IMR-90 (cell line): ENCODE results near the gene CPO. TPM values are rescaled to one million over a fixed set of nuclear protein-coding genes. Genes with fewer than 3 reads are reported as not detected.

ENCODE experiments used
- ATAC-seq: fragments of 200-7000 bp; cut with Tn5 transposase; 2 replicates; pipeline ENCODE4 v1.9.1; 2020; ENCODE audit warnings: low read depth, mild to moderate bottlenecking, moderate library complexity
- BruUV-seq: library from RNA; stranded (reverse); fragments of 400-500 nt; replicated peaks from 2 replicates; lab custom pipeline; 2021; lab: Mats Ljungman, UMichigan
- CTCF ChIA-PET: fragments of 300-600 bp; formaldehyde crosslinking; extraction: SDS; loops from one replicate; lab custom pipeline; 2021; ENCODE audit warnings: antibody characterized with exemption; lab: Yijun Ruan, JAX
- POLR2A ChIA-PET: fragments of 300-600 bp; sonication (Branson Sonifier 250); formaldehyde crosslinking; loops from one replicate; lab custom pipeline; 2022; ENCODE audit warnings: antibody characterized with exemption; ENCODE audit not compliant: unreplicated experiment; lab: Charles Lee
- DNase-seq: peaks from one replicate; pipeline ENCODE4 v3.0.0; 2013
- H2AFZ ChIP-seq: replicated peaks from 2 replicates; pipeline ENCODE3; 2013; ENCODE audit warnings: low read length, mild to moderate bottlenecking; ENCODE audit not compliant: poor library complexity
- H2AK5ac ChIP-seq: 2 replicates; pipeline ENCODE4 v1.6.1; 2013; ENCODE audit warnings: low read depth, low read length, inconsistent platforms
- H2AK9ac ChIP-seq: replicated peaks from 2 replicates; pipeline ENCODE3; 2013; ENCODE audit warnings: mild to moderate bottlenecking, low read depth, low read length, moderate library complexity; ENCODE audit not compliant: poor library complexity
- H2BK120ac ChIP-seq: 2 replicates; pipeline ENCODE4 v1.6.1; 2013; ENCODE audit warnings: low read depth, low read length, inconsistent platforms
- H2BK15ac ChIP-seq: 3 replicates; pipeline ENCODE4 v1.6.1; 2013; ENCODE audit warnings: low read depth, low read length, inconsistent platforms
- H2BK20ac ChIP-seq: 2 replicates; pipeline ENCODE4 v1.6.1; 2013; ENCODE audit warnings: low read depth, mild to moderate bottlenecking, inconsistent platforms, low read length, moderate library complexity
- H2BK5ac ChIP-seq: 2 replicates; pipeline ENCODE4 v1.6.1; 2013; ENCODE audit warnings: mild to moderate bottlenecking, low read depth, low read length, inconsistent platforms; ENCODE audit not compliant: poor library complexity, severe bottlenecking
- H3K14ac ChIP-seq: replicated peaks from 2 replicates; pipeline ENCODE4 v1.6.1; 2013; ENCODE audit warnings: low read depth, low read length, inconsistent platforms
- H3K18ac ChIP-seq: 2 replicates; pipeline ENCODE4 v1.6.1; 2013; ENCODE audit warnings: low read depth, low read length, control low read depth
- H3K23ac ChIP-seq: 2 replicates; pipeline ENCODE4 v1.6.1; 2013; ENCODE audit warnings: low read depth, low read length, inconsistent platforms
- H3K27ac ChIP-seq: 2 replicates; pipeline ENCODE4 v1.5.1; 2013; ENCODE audit warnings: mild to moderate bottlenecking, control low read depth, low read length; ENCODE audit not compliant: insufficient read depth
- H3K27me3 ChIP-seq: 2 replicates; pipeline ENCODE4 v1.6.1; 2013; ENCODE audit warnings: low read length; ENCODE audit not compliant: control insufficient read depth, insufficient read depth
- H3K36me3 ChIP-seq: 2 replicates; pipeline ENCODE4 v1.6.1; 2013; ENCODE audit warnings: low read length, mixed read lengths; ENCODE audit not compliant: control insufficient read depth, insufficient read depth
- H3K4ac ChIP-seq: 2 replicates; pipeline ENCODE4 v1.6.1; 2013; ENCODE audit warnings: low read depth, low read length, inconsistent platforms
- H3K4me1 ChIP-seq: 2 replicates; pipeline ENCODE4 v1.6.1; 2013; ENCODE audit warnings: low read length, mixed read lengths; ENCODE audit not compliant: control insufficient read depth, insufficient read depth
- H3K4me2 ChIP-seq: 2 replicates; pipeline ENCODE4 v1.6.1; 2013; ENCODE audit warnings: low read depth, mild to moderate bottlenecking, control low read depth, low read length, moderate library complexity
- H3K4me3 ChIP-seq: 2 replicates; pipeline ENCODE4 v1.5.1; 2013; ENCODE audit warnings: low read depth, mild to moderate bottlenecking, control low read depth, low read length, moderate library complexity; ENCODE audit not compliant: insufficient read depth
- H3K56ac ChIP-seq: 2 replicates; pipeline ENCODE4 v1.6.1; 2013; ENCODE audit warnings: low read length, inconsistent platforms; ENCODE audit not compliant: insufficient read depth; ENCODE audit errors: extremely low read depth
- H3K79me1 ChIP-seq, 2 experiments: 2 replicates each; pipeline ENCODE4 v1.6.1; 2013; ENCODE audit warnings: low read length in 2 of 2, inconsistent platforms in 1 of 2, low read depth in 1 of 2
- H3K9ac ChIP-seq: 2 replicates; pipeline ENCODE4 v1.6.1; 2013; ENCODE audit warnings: low read depth, low read length, control low read depth
- H3K9me1 ChIP-seq: 2 replicates; pipeline ENCODE4 v1.6.1; 2013; ENCODE audit warnings: low read length, inconsistent platforms; ENCODE audit not compliant: insufficient read depth
- H3K9me3 ChIP-seq: 2 replicates; pipeline ENCODE4 v1.6.1; 2013; ENCODE audit warnings: low read length; ENCODE audit not compliant: control insufficient read depth, insufficient read depth
- H4K20me1 ChIP-seq: 2 replicates; pipeline ENCODE4 v1.6.1; 2013; ENCODE audit warnings: low read length, inconsistent platforms; ENCODE audit not compliant: insufficient read depth
- H4K5ac ChIP-seq: 2 replicates; pipeline ENCODE4 v1.6.1; 2013; ENCODE audit warnings: mild to moderate bottlenecking, low read depth, low read length, control low read depth
- H4K8ac ChIP-seq, 2 experiments: 2 replicates each; pipeline ENCODE4 v1.6.1; 2013; ENCODE audit warnings: low read depth in 2 of 2, low read length in 2 of 2, control low read depth in 1 of 2, inconsistent platforms in 1 of 2
- H4K91ac ChIP-seq: 2 replicates; pipeline ENCODE4 v1.6.1; 2013; ENCODE audit warnings: low read depth, low read length, inconsistent platforms; ENCODE audit not compliant: insufficient read depth
- BHLHE40 ChIP-seq: fragments of 150-350 bp; IDR thresholded peaks from 2 replicates; pipeline ENCODE4 v1.6.1; 2016; ENCODE audit warnings: mild to moderate bottlenecking, low read depth, low read length
- CHD1 ChIP-seq: IDR thresholded peaks from 2 replicates; pipeline ENCODE4 v1.6.1; 2012; ENCODE audit warnings: low read depth, low read length, improper control_type of control experiment
- CTCF ChIP-seq: conservative IDR thresholded peaks from 2 replicates; pipeline ENCODE4 v1.5.1; 2012; ENCODE audit warnings: mild to moderate bottlenecking, low read depth, low read length, improper control_type of control experiment
- FOS ChIP-seq: fragments of 150-350 bp; IDR thresholded peaks from 2 replicates; pipeline ENCODE4 v1.6.1; 2016; ENCODE audit warnings: low read depth, low read length
- MXI1 ChIP-seq: IDR thresholded peaks from 2 replicates; pipeline ENCODE4 v1.6.1; 2012; ENCODE audit warnings: low read depth, mild to moderate bottlenecking, low read length, moderate library complexity, borderline replicate concordance
- RAD21 ChIP-seq: IDR thresholded peaks from 2 replicates; pipeline ENCODE4 v1.6.1; 2012; ENCODE audit warnings: low read length, improper control_type of control experiment
- RFX5 ChIP-seq: IDR thresholded peaks from 2 replicates; pipeline ENCODE4 v1.8.0; 2012; ENCODE audit warnings: low read depth, mild to moderate bottlenecking, low read length, moderate library complexity
- SMC3 ChIP-seq: fragments of 150-350 bp; IDR thresholded peaks from 2 replicates; pipeline ENCODE4 v1.6.1; 2016; ENCODE audit warnings: low read depth, mild to moderate bottlenecking, antibody characterized with exemption, low read length, moderate library complexity
- WGBS, 2 experiments: methylation state at CpG; one replicate each; pipeline versions ENCODE4 v1.1.5 to v1.1.7; 2013; ENCODE audit warnings: missing lambda C conversion rate in 2 of 2; ENCODE audit not compliant: insufficient read length in 1 of 2; ENCODE audit errors: extremely low coverage in 2 of 2; 5-methylcytosine and 5-hydroxymethylcytosine counted together
- dilution Hi-C: fragments of 300-500 bp; cut with HindIII; formaldehyde crosslinking; loops from one replicate; pipeline ENCODE4 v1.14.3; 2018; ENCODE audit warnings: low sequenced_read_pairs; ENCODE audit not compliant: unreplicated experiment
- in situ Hi-C: fragments of 300-500 bp; cut with MboI; formaldehyde crosslinking; loops from 3 replicates; pipeline ENCODE4 v1.14.3; 2019; ENCODE audit warnings: low sequenced_read_pairs, inconsistent platforms, mixed read lengths
- intact Hi-C: fragments of 100-400 bp; cut with micrococcal nuclease; formaldehyde crosslinking; loops from 2 replicates; pipeline ENCODE4 v1.10.0; 2022
- polyA plus RNA-seq, 3 experiments: library from polyadenylated mRNA; depleted of rRNA; stranded (reverse); fragments of >200 nt; gene quantifications; 2 replicates each; pipeline ENCODE4 v1.2.3, GENCODE V29; 2012; ENCODE audit warnings: low replicate concordance in 1 of 3
- total RNA-seq: library from RNA; depleted of rRNA; stranded (reverse); fragments of >200 nt; gene quantifications from 2 replicates; pipeline ENCODE4 v1.2.3, GENCODE V29; 2012

The CPO gene
- total and polyA plus RNA-seq, 2 of the 4 experiments (the other 2 are of a cell fraction) = not detected

- ChIA-PET CTCF (interaction anchor here (0.6 kb wide), 1 partner anchor 282 kb away, joined by 5 read pairs; no protein-coding TSS in a partner anchor), POLR2A (no interaction called here)
- H4K5ac ChIP-seq = no peak overlapping the region
- H2BK20ac ChIP-seq = no peak overlapping the region
- no peak overlapping the region for H3K23ac ChIP-seq
- H2BK5ac ChIP-seq = no peak overlapping the region
- H2BK120ac ChIP-seq = no peak overlapping the region
- H3K27ac ChIP-seq = no peak overlapping the region
- H3K9me1 ChIP-seq = no peaks in the 10 kb centered on the region
- H2AK9ac ChIP-seq = no peak overlapping the region
- H3K4me2 ChIP-seq = no peak overlapping the region
- intact Hi-C loops = no loop called here
- H4K8ac ChIP-seq = no peak overlapping the region
- dilution Hi-C loops = no loop called here
- H3K9me3 ChIP-seq = no peaks in the 10 kb centered on the region
- no peak overlapping the region for H2AK5ac ChIP-seq
- H3K56ac ChIP-seq = no peak overlapping the region
- DNase-seq (no peak), ATAC-seq (no peak)
- H3K4ac ChIP-seq = no peak overlapping the region
- H3K36me3 ChIP-seq = no peaks in the 10 kb centered on the region
- no peaks in the 10 kb centered on the region for H3K4me1 ChIP-seq
- no peak overlapping the region for H3K4me3 ChIP-seq
- in situ Hi-C loops = no loop called here
- H3K27me3 ChIP-seq = peaks cover 5% of the 10 kb centered on the region
- no peak overlapping the region for H3K18ac ChIP-seq
- H2AFZ ChIP-seq = no peak overlapping the region
- no peaks in the 10 kb centered on the region for H4K20me1 ChIP-seq
- BruUV-seq = no TSS peak
- WGBS, 2 experiments = no CpG with 5 or more reads among the region's 7 CpGs
- no peak overlapping the region for H3K14ac ChIP-seq
- no peaks in the 10 kb centered on the region for H3K79me1 ChIP-seq
- no peak overlapping the region for H4K91ac ChIP-seq
- H2BK15ac ChIP-seq = no peak overlapping the region
- H3K9ac ChIP-seq = no peak overlapping the region
- TF ChIP-seq BHLHE40 (no peak), RFX5 (no peak), MXI1 (no peak), RAD21 (no peak), SMC3 (no peak), CTCF (no peak), FOS (no peak), CHD1 (no peak)
Observed at GRCh38 chr2:206968134-206969086, 29.1 kb downstream of the CPO start.
